Measurements from ENCODE around the gene CPSF4. TPM values are rescaled to one million over a fixed set of nuclear protein-coding genes. Genes with fewer than 3 reads are reported as not detected.
"Not testable (repeated sequence)": the region's sequence is repeated elsewhere in the genome, so short reads cannot be mapped to it uniquely, and the experiment has no call there.

CPSF4 gene
- total RNA-seq, 1 experiment from 2014 or later: 48.7 TPM

GRCh38 chr7:99428972-99429566 lies 9.7 kb upstream of the CPSF4 start:
- no peaks in the 10 kb centered on the region for H3K4me1 ChIP-seq (ENCODE audit: low read length)
- H3K36me3 ChIP-seq (ENCODE audit: insufficient read depth, low read length): 0 out of 2 replicates have a peak, but pooled peaks cover 5% of the 10 kb centered on the region
- H3K79me2 ChIP-seq (ENCODE audit: low read length): no peaks in the 10 kb centered on the region
- H3K9me2 ChIP-seq (replicated peaks; ENCODE audit: insufficient read depth, low read length): no peaks in the 10 kb centered on the region
- no peaks in the 10 kb centered on the region for H3K27me3 ChIP-seq (ENCODE audit: low read length)
- H3K27ac ChIP-seq (ENCODE audit: low read length): no peak overlapping the region
- DNase-seq: no peak
- H4K20me1 ChIP-seq (ENCODE audit: insufficient read depth, low read depth, low read length): no peaks in the 10 kb centered on the region
- H3K4me2 ChIP-seq (ENCODE audit: low read depth, low read length, poor library complexity, severe bottlenecking): no peak overlapping the region
- H2AFZ ChIP-seq (ENCODE audit: low read length): no peak overlapping the region
- no peak overlapping the region for H3K9ac ChIP-seq (ENCODE audit: low read length)
- no peaks in the 10 kb centered on the region for H3K9me3 ChIP-seq (ENCODE audit: low read length)
- no peak overlapping the region for H3K4me3 ChIP-seq (ENCODE audit: low read length)

- H3K27ac ChIP-seq (ENCODE audit: low read length): no peak overlapping the region
- DNase-seq: no peak
- no peaks in the 10 kb centered on the region for H3K9me3 ChIP-seq (ENCODE audit: low read length)
- no peaks in the 10 kb centered on the region for H3K4me1 ChIP-seq (ENCODE audit: low read length)
- no peak overlapping the region for H2AFZ ChIP-seq (ENCODE audit: low read length)
- no peaks in the 10 kb centered on the region for H3K79me2 ChIP-seq (ENCODE audit: low read length)
- H3K27me3 ChIP-seq (ENCODE audit: low read length): no peaks in the 10 kb centered on the region
- no peak overlapping the region for H3K4me3 ChIP-seq (ENCODE audit: low read length)
- H3K4me2 ChIP-seq (ENCODE audit: low read depth, low read length, poor library complexity, severe bottlenecking): no peak overlapping the region
- 0 out of 2 replicates have a peak, but pooled peaks cover 4% of the 10 kb centered on the region for H3K36me3 ChIP-seq (ENCODE audit: insufficient read depth, low read length)
- no peaks in the 10 kb centered on the region for H4K20me1 ChIP-seq (ENCODE audit: insufficient read depth, low read depth, low read length)
- no peaks in the 10 kb centered on the region for H3K9me2 ChIP-seq (replicated peaks; ENCODE audit: insufficient read depth, low read length)
- no peak overlapping the region for H3K9ac ChIP-seq (ENCODE audit: low read length)
These were observed 9.0 kb upstream of the CPSF4 start for GRCh38 chr7:99429756-99430155.

- not testable (repeated sequence) for H3K27ac ChIP-seq (ENCODE audit: low read length); H3K4me2 ChIP-seq (ENCODE audit: low read depth, low read length, poor library complexity, severe bottlenecking); H3K9me3 ChIP-seq (ENCODE audit: low read length); H2AFZ ChIP-seq (ENCODE audit: low read length); H3K27me3 ChIP-seq (ENCODE audit: low read length); H3K9me2 ChIP-seq (replicated peaks; ENCODE audit: insufficient read depth, low read length); H3K4me1 ChIP-seq (ENCODE audit: low read length); H3K36me3 ChIP-seq (ENCODE audit: insufficient read depth, low read length); H3K9ac ChIP-seq (ENCODE audit: low read length); H4K20me1 ChIP-seq (ENCODE audit: insufficient read depth, low read depth, low read length); H3K4me3 ChIP-seq (ENCODE audit: low read length); DNase-seq
- H3K79me2 ChIP-seq (ENCODE audit: low read length): peaks cover 15% of the 10 kb centered on the region
These were observed 6.8 kb upstream of the CPSF4 start for GRCh38 chr7:99431756-99432540.

GRCh38 chr7:99433158-99433557 lies 5.6 kb upstream of the CPSF4 start:
- peaks cover 9% of the 10 kb centered on the region for H3K4me1 ChIP-seq (ENCODE audit: low read length)
- H3K27ac ChIP-seq (ENCODE audit: low read length): no peak overlapping the region
- H4K20me1 ChIP-seq (ENCODE audit: insufficient read depth, low read depth, low read length): no peaks in the 10 kb centered on the region; the same call in 1 of the 2 replicates
- H3K9me3 ChIP-seq (ENCODE audit: low read length): no peaks in the 10 kb centered on the region
- no peaks in the 10 kb centered on the region for H3K9me2 ChIP-seq (replicated peaks; ENCODE audit: insufficient read depth, low read length)
- no peak overlapping the region for H3K9ac ChIP-seq (ENCODE audit: low read length)
- 0 out of 2 replicates have a peak, but pooled peaks cover 4% of the 10 kb centered on the region for H3K36me3 ChIP-seq (ENCODE audit: insufficient read depth, low read length)
- peaks cover 27% of the 10 kb centered on the region for H3K79me2 ChIP-seq (ENCODE audit: low read length)
- no peak overlapping the region for H3K4me3 ChIP-seq (ENCODE audit: low read length)
- no peak overlapping the region for H3K4me2 ChIP-seq (ENCODE audit: low read depth, low read length, poor library complexity, severe bottlenecking)
- H3K27me3 ChIP-seq (ENCODE audit: low read length): no peaks in the 10 kb centered on the region
- DNase-seq: no peak
- H2AFZ ChIP-seq (ENCODE audit: low read length): no peak overlapping the region

GRCh38 chr7:99437946-99438572 lies 684 bp upstream of the CPSF4 start:
- Histone ChIP-seq H4K20me1 (ENCODE audit: insufficient read depth, low read depth, low read length) (peaks cover 12% of the 10 kb centered on the region; the same call in 1 of the 2 replicates), H3K4me2 (ENCODE audit: low read depth, low read length, poor library complexity, severe bottlenecking) (peak overlapping the region; percentile 90), H3K27me3 (ENCODE audit: low read length) (no peaks in the 10 kb centered on the region), H3K9me3 (ENCODE audit: low read length) (no peaks in the 10 kb centered on the region), H3K36me3 (ENCODE audit: insufficient read depth, low read length) (peaks cover 4% of the 10 kb centered on the region), H3K79me2 (ENCODE audit: low read length) (peaks cover 68% of the 10 kb centered on the region), H3K27ac (ENCODE audit: low read length) (peak overlapping the region; percentile 47; the same call in 1 of the 2 replicates), H3K9ac (ENCODE audit: low read length) (peak overlapping the region; percentile 96), H3K4me3 (ENCODE audit: low read length) (peak overlapping the region; percentile 92), H2AFZ (ENCODE audit: low read length) (peak overlapping the region; percentile 93), H3K9me2 (replicated peaks; ENCODE audit: insufficient read depth, low read length) (no peaks in the 10 kb centered on the region), H3K4me1 (ENCODE audit: low read length) (peaks cover 18% of the 10 kb centered on the region)
- no peak for DNase-seq

- Histone ChIP-seq H3K79me2 (ENCODE audit: low read length) (peaks cover 68% of the 10 kb centered on the region), H2AFZ (ENCODE audit: low read length) (no peak overlapping the region), H3K4me1 (ENCODE audit: low read length) (peaks cover 18% of the 10 kb centered on the region), H3K9ac (ENCODE audit: low read length) (peak overlapping the region; percentile 96), H3K36me3 (ENCODE audit: insufficient read depth, low read length) (peaks cover 7% of the 10 kb centered on the region), H3K9me2 (replicated peaks; ENCODE audit: insufficient read depth, low read length) (no peaks in the 10 kb centered on the region), H3K4me3 (ENCODE audit: low read length) (peak overlapping the region; percentile 92), H4K20me1 (ENCODE audit: insufficient read depth, low read depth, low read length) (peaks cover 12% of the 10 kb centered on the region; the same call in 1 of the 2 replicates), H3K27me3 (ENCODE audit: low read length) (no peaks in the 10 kb centered on the region), H3K9me3 (ENCODE audit: low read length) (no peaks in the 10 kb centered on the region), H3K4me2 (ENCODE audit: low read depth, low read length, poor library complexity, severe bottlenecking) (peak overlapping the region; percentile 90), H3K27ac (ENCODE audit: low read length) (no peak overlapping the region)
- no peak for DNase-seq
These were observed 1.5 kb downstream of the CPSF4 start for GRCh38 chr7:99440195-99440594.

- Histone ChIP-seq H3K4me3 (ENCODE audit: low read length) (no peak overlapping the region), H4K20me1 (ENCODE audit: insufficient read depth, low read depth, low read length) (0 out of 2 replicates have a peak, but pooled peaks cover 7% of the 10 kb centered on the region), H3K9ac (ENCODE audit: low read length) (no peak overlapping the region), H3K4me1 (ENCODE audit: low read length) (no peaks in the 10 kb centered on the region), H3K36me3 (ENCODE audit: insufficient read depth, low read length) (peaks cover 12% of the 10 kb centered on the region), H3K27me3 (ENCODE audit: low read length) (no peaks in the 10 kb centered on the region), H3K9me3 (ENCODE audit: low read length) (no peaks in the 10 kb centered on the region), H3K4me2 (ENCODE audit: low read depth, low read length, poor library complexity, severe bottlenecking) (no peak overlapping the region), H3K79me2 (ENCODE audit: low read length) (peaks cover 19% of the 10 kb centered on the region), H3K9me2 (replicated peaks; ENCODE audit: insufficient read depth, low read length) (no peaks in the 10 kb centered on the region), H3K27ac (ENCODE audit: low read length) (no peak overlapping the region), H2AFZ (ENCODE audit: low read length) (no peak overlapping the region)
- no peak for DNase-seq
These were observed 7.4 kb downstream of the CPSF4 start for GRCh38 chr7:99446096-99446495.

- H3K27ac ChIP-seq (ENCODE audit: low read length): no peak overlapping the region
- H3K4me3 ChIP-seq (ENCODE audit: low read length): no peak overlapping the region
- H4K20me1 ChIP-seq (ENCODE audit: insufficient read depth, low read depth, low read length): 0 out of 2 replicates have a peak, but pooled peaks cover 7% of the 10 kb centered on the region
- peaks cover 5% of the 10 kb centered on the region; the same call in 1 of the 2 replicates for H3K79me2 ChIP-seq (ENCODE audit: low read length)
- DNase-seq: peak; percentile 70
- H3K4me2 ChIP-seq (ENCODE audit: low read depth, low read length, poor library complexity, severe bottlenecking): no peak overlapping the region
- H3K36me3 ChIP-seq (ENCODE audit: insufficient read depth, low read length): peaks cover 9% of the 10 kb centered on the region
- H3K27me3 ChIP-seq (ENCODE audit: low read length): no peaks in the 10 kb centered on the region
- no peaks in the 10 kb centered on the region for H3K9me2 ChIP-seq (replicated peaks; ENCODE audit: insufficient read depth, low read length)
- H2AFZ ChIP-seq (ENCODE audit: low read length): no peak overlapping the region
- H3K4me1 ChIP-seq (ENCODE audit: low read length): no peaks in the 10 kb centered on the region
- no peaks in the 10 kb centered on the region for H3K9me3 ChIP-seq (ENCODE audit: low read length)
- H3K9ac ChIP-seq (ENCODE audit: low read length): no peak overlapping the region
These were observed 9.2 kb downstream of the CPSF4 start for GRCh38 chr7:99447943-99448342.
